Vagina (tissue), 2 donors: ENCODE measurements around the gene VWDE. TPM values are rescaled to one million over a fixed set of nuclear protein-coding genes. Genes with fewer than 3 reads are reported as not detected.

ENCODE experiments used
- DNase-seq, 2 donors: peaks; one replicate each; pipeline ENCODE4 v3.0.0-alpha.2; 2017; ENCODE audit errors: extremely low spot score in 2 of 2
- H3K27ac ChIP-seq: fragments of 200-600 bp; sonication (generic); one replicate; pipeline ENCODE4 v1.5.1; 2019
- H3K27me3 ChIP-seq: fragments of 200-600 bp; sonication (generic); one replicate; pipeline ENCODE4 v1.5.1; 2019
- H3K36me3 ChIP-seq, 2 donors: fragments of 200-600 bp; sonication (generic); one replicate each; pipeline ENCODE4 v1.5.1; 2017 to 2019
- H3K4me1 ChIP-seq: fragments of 200-600 bp; sonication (generic); one replicate; pipeline ENCODE4 v1.5.1; 2019
- H3K4me3 ChIP-seq, 2 donors: fragments of 200-600 bp; sonication (generic); 1 replicate in 1 of 2; 2 replicates in 1 of 2; pipeline ENCODE4 v1.5.1; 2016 to 2019
- H3K9me3 ChIP-seq: fragments of 200-600 bp; sonication (generic); one replicate; pipeline ENCODE4 v1.5.1; 2019
- CTCF ChIP-seq, 3 experiments: fragments of 450-650 bp in 2 of 3; fragments of 200-600 bp in 1 of 3; sonication (generic) in 1 of 3; IDR thresholded peaks; one replicate each; pipeline ENCODE4 v1.5.1; 2017 to 2019; ENCODE audit warnings: antibody characterized with exemption in 3 of 3, mild to moderate bottlenecking in 2 of 3, moderate library complexity in 2 of 3
- POLR2A ChIP-seq, 2 donors: fragments of 450-650 bp; IDR thresholded peaks; one replicate each; pipeline ENCODE4 v1.6.1; 2017; ENCODE audit warnings: antibody characterized with exemption in 2 of 2, mild to moderate bottlenecking in 2 of 2, moderate library complexity in 2 of 2
- POLR2AphosphoS5 ChIP-seq, 2 donors: sonication (generic); formaldehyde crosslinking; IDR thresholded peaks; one replicate each; pipeline ENCODE4 v1.9.0; 2017; ENCODE audit warnings: antibody characterized with exemption in 2 of 2, mild to moderate bottlenecking in 2 of 2, low read depth in 1 of 2; ENCODE audit not compliant: insufficient read depth in 1 of 2
- intact Hi-C: fragments of 100-400 bp; cut with DNase I; formaldehyde crosslinking; loops from one replicate; pipeline ENCODE4 v1.15.1; 2023
- total RNA-seq: library from RNA; depleted of rRNA; stranded (reverse); fragments of >200 nt; gene quantifications from one replicate; pipeline ENCODE4 v1.2.3, GENCODE V29; 2016

Gene VWDE
- total RNA-seq, 1 donor from 2014 or later, result 2.9 TPM

- TF ChIP-seq POLR2AphosphoS5 (IDR thresholded peaks at IDR 0.05; ENCODE audit: insufficient read depth in 1 of 2, low read depth in 1 of 2) (no peak), POLR2A (IDR thresholded peaks at IDR 0.05) (no peak), CTCF (IDR thresholded peaks at IDR 0.05) (no peak)
- Histone ChIP-seq H3K27me3 (no peaks in the 10 kb centered on the region), H3K4me3 (no peak overlapping the region), H3K27ac (no peak overlapping the region), H3K4me1 (no peaks in the 10 kb centered on the region), H3K36me3 (no peaks in the 10 kb centered on the region), H3K9me3 (no peaks in the 10 kb centered on the region)
- DNase-seq, result no peak
- intact Hi-C loops, result no loop called here
Measured at GRCh38 chr7:12337095-12337494, 66.6 kb downstream of the VWDE start.

GRCh38 chr7:12328888-12329770 lies 74.5 kb downstream of the VWDE start:
- H3K9me3 ChIP-seq, result no peaks in the 10 kb centered on the region
- no peak overlapping the region for H3K4me3 ChIP-seq
- H3K27me3 ChIP-seq, result no peaks in the 10 kb centered on the region
- DNase-seq, result no peak
- no peaks in the 10 kb centered on the region for H3K36me3 ChIP-seq
- intact Hi-C loops, result no loop called here
- TF ChIP-seq POLR2A (IDR thresholded peaks at IDR 0.05) (no peak), CTCF (IDR thresholded peaks at IDR 0.05) (no peak)
- no peak overlapping the region for H3K27ac ChIP-seq
- H3K4me1 ChIP-seq, result no peaks in the 10 kb centered on the region

GRCh38 chr7:12327922-12328321 lies 75.7 kb downstream of the VWDE start:
- no peaks in the 10 kb centered on the region for H3K36me3 ChIP-seq
- H3K27ac ChIP-seq, result no peak overlapping the region
- H3K4me3 ChIP-seq, result no peak overlapping the region
- TF ChIP-seq CTCF (IDR thresholded peaks at IDR 0.05), result no peak
- no peak for TF ChIP-seq POLR2AphosphoS5 (IDR thresholded peaks at IDR 0.05; ENCODE audit: insufficient read depth in 1 of 2, low read depth in 1 of 2)
- TF ChIP-seq POLR2A (IDR thresholded peaks at IDR 0.05), result no peak
- intact Hi-C loops, result no loop called here
- H3K27me3 ChIP-seq, result no peaks in the 10 kb centered on the region
- no peaks in the 10 kb centered on the region for H3K4me1 ChIP-seq
- no peak for DNase-seq
- H3K9me3 ChIP-seq, result no peaks in the 10 kb centered on the region

GRCh38 chr7:12325646-12326045 lies 78.0 kb downstream of the VWDE start:
- H3K27ac ChIP-seq, result no peak overlapping the region
- no peak overlapping the region for H3K4me3 ChIP-seq
- H3K36me3 ChIP-seq, result no peaks in the 10 kb centered on the region
- no peak for DNase-seq
- TF ChIP-seq POLR2AphosphoS5 (IDR thresholded peaks at IDR 0.05; ENCODE audit: insufficient read depth in 1 of 2, low read depth in 1 of 2), result no peak
- TF ChIP-seq CTCF (IDR thresholded peaks at IDR 0.05), result no peak
- TF ChIP-seq POLR2A (IDR thresholded peaks at IDR 0.05), result no peak
- intact Hi-C loops, result no loop called here
- H3K27me3 ChIP-seq, result no peaks in the 10 kb centered on the region
- H3K9me3 ChIP-seq, result no peaks in the 10 kb centered on the region
- no peaks in the 10 kb centered on the region for H3K4me1 ChIP-seq

GRCh38 chr7:12323415-12323814 lies 80.2 kb downstream of the VWDE start:
- no peak for DNase-seq
- H3K27ac ChIP-seq, result no peak overlapping the region
- no peak overlapping the region for H3K4me3 ChIP-seq
- no peaks in the 10 kb centered on the region for H3K9me3 ChIP-seq
- TF ChIP-seq POLR2AphosphoS5 (IDR thresholded peaks at IDR 0.05; ENCODE audit: insufficient read depth in 1 of 2, low read depth in 1 of 2), result no peak
- no peak for TF ChIP-seq CTCF (IDR thresholded peaks at IDR 0.05)
- TF ChIP-seq POLR2A (IDR thresholded peaks at IDR 0.05), result no peak
- no peaks in the 10 kb centered on the region for H3K27me3 ChIP-seq
- no peaks in the 10 kb centered on the region for H3K36me3 ChIP-seq
- intact Hi-C loops, result no loop called here
- no peaks in the 10 kb centered on the region for H3K4me1 ChIP-seq
